GM18907 (cell line): Measurements from ENCODE around the gene TRIM54.
A peak's percentile ranks its signal among the peaks of the same experiment; 100 is the strongest.

Experiments
- ATAC-seq: cut with Tn5 transposase; IDR thresholded peaks from one replicate; pipeline ENCODE4 v1.9.1; 2021; ENCODE audit warnings: mild to moderate bottlenecking, moderate library complexity; ENCODE audit not compliant: unreplicated experiment

Gene TRIM54, protein sequence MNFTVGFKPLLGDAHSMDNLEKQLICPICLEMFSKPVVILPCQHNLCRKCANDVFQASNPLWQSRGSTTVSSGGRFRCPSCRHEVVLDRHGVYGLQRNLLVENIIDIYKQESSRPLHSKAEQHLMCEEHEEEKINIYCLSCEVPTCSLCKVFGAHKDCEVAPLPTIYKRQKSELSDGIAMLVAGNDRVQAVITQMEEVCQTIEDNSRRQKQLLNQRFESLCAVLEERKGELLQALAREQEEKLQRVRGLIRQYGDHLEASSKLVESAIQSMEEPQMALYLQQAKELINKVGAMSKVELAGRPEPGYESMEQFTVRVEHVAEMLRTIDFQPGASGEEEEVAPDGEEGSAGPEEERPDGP

DNA sequence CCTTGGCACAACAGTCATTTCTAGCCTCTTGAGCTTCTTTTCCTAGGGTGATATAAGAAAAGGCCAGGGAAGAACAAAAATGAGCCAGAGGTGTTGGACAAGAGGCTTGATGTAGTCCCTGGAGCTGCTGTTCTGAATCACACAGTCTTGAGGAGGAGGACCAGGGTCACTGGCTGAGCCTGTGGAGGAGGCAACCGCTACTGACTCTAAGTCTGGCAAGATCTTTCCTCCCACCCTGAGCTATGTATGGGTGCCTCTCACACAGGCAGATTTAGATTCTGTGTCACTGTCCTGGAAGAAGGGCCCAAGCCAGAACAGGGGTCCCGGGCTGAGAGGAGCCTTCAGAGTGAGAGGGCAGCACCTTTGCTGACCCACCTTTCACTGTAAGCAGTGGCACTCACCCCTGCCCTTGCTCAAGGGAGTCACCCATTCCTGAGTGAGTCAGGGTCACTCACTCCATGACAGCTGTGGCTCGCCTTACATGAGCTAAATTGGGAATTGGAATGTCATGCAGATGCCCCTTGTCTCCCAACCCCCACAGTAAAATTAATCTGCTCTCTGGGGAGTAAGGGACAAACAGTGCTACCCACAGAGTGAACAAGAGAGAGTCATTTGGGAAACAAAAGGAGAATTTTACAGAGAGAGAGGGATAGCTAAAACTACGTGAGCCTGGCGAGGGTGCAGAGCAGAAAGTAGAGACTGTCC, at the start of gene TRIM54:
Gene TRIM54 (plus strand): TSS at position 575 of the 705 bp plus-strand sequence. CDS start 303 bp downstream, outside the sequence.
- no peak for ATAC-seq

DNA sequence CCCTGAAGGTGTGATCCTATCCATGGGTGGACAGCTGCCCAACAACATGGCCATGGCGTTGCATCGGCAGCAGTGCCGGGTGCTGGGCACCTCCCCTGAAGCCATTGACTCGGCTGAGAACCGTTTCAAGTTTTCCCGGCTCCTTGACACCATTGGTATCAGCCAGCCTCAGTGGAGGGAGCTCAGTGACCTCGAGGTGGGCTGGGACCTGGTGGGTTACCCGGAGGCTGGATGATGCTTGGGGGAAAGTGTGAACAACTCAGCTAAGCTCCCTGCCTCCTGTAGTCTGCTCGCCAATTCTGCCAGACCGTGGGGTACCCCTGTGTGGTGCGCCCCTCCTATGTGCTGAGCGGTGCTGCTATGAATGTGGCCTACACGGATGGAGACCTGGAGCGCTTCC, 48.9 kb upstream of the TRIM54 start:
- no peak for ATAC-seq

DNA sequence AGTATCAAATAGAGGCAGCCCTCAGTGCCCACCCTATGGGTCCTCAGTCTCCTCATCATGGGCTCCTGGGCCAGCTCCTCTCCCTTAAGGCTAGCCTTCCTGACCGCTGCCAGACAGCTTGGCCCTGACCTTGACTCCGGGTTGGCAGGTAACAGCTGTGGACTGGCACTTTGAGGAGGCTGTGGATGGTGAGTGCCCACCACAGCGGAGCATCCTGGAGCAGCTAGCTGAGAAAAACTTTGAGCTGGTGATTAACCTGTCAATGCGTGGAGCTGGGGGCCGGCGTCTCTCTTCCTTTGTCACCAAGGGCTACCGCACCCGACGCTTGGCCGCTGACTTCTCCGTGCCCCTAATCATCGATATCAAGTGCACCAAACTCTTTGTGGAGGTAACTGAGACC, 46.1 kb upstream of the TRIM54 start:
- no peak for ATAC-seq

DNA sequence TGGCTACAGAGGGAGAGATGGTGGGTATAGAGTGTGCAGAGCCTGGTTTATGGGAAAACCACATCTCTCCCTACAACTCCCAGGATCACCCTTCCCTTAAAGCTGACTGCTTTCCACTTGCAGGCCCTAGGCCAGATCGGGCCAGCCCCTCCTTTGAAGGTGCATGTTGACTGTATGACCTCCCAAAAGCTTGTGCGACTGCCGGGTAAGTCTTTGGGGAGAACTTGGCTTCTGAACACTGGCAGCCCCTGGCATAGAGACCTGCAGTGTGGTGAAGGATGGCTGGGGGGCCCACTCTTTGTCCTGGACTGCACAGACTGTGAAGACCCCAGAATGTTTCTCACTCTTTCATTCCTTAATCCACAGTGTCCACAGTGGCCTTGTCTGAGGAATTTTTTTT, 45.6 kb upstream of the TRIM54 start:
- no peak for ATAC-seq

DNA sequence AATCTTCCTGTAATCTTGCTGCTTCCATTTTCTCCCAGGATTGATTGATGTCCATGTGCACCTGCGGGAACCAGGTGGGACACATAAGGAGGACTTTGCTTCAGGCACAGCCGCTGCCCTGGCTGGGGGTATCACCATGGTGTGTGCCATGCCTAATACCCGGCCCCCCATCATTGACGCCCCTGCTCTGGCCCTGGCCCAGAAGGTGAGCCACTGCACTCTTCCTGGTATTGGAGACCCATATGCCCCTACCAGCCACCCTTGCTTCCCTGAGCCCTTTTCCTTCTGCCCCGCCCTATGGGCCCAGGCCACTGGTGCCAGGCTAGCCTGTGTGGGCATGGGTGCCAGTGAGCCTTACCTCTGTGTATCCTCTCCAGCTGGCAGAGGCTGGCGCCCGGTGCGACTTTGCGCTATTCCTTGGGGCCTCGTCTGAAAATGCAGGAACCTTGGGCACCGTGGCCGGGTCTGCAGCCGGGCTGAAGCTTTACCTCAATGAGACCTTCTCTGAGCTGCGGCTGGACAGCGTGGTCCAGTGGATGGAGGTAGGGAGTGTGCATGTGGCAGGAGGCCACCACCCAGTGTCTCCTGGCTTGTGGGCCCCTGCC, 44.8 kb upstream of the TRIM54 start:
- ATAC-seq: no peak

DNA sequence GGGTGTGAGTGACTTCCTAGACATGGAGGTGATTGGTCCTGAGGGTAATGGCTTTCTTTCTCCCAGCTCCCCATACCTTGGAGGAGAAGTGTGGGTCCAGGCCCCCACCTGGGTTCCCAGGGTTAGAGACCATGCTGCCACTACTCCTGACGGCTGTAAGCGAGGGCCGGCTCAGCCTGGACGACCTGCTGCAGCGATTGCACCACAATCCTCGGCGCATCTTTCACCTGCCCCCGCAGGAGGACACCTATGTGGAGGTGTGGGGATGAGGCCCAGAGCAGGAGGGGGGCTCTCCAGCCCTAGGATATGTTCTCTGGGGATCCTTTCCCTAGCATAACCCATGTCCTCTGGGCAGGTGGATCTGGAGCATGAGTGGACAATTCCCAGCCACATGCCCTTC, 43.3 kb upstream of the TRIM54 start:
- no peak for ATAC-seq

DNA sequence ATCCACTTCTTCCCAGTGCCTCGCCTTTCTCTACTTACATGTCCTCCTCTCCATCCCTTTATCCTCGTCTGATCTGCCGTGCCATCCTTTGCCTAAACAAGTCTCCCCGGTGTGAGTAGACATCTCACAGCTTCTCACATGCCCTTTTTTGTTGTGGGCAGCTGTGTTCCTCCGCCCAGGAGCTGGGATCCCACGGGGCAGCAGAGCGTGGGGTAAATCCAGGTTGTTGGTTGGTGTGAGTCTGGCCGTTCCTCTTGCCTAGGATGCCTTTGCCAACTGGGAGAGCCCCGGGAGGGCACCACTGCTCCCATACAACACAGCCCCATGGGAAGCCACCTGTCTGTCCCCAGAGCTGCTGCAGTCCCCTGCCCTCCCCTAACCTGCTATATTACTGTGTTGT, 41.8 kb upstream of the TRIM54 start:
- no peak for ATAC-seq

DNA sequence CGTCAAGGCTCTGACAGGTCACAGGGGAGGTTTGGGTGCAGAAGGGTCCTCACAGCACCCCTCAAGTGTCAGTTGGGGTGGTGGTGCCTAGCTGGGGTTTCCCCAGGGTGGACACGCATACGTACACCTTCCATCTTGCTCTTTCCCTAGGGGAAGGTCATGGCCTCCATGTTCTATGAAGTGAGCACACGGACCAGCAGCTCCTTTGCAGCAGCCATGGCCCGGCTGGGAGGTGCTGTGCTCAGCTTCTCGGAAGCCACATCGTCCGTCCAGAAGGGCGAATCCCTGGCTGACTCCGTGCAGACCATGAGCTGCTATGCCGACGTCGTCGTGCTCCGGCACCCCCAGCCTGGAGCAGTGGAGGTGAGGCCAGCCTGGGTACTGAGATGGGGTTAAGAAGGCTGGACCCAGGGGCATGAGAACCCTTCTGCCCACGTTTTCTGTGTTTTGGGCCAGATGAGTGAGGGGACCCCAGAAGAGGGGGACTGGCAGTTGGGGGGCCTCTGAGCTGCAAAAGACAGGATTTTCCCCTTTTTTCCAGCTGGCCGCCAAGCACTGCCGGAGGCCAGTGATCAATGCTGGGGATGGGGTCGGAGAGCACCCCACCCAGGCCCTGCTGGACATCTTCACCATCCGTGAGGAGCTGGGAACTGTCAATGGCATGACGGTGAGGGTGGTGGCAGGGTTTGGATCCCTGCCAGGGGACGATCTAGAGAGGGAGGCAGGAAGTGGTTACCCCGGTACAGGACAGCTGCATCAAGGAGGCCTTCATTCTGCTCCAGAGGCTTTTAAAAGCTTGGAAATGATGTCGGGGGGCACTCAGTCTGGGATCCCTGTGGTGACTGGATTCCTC, 40.2 kb upstream of the TRIM54 start:
- ATAC-seq: no peak

DNA sequence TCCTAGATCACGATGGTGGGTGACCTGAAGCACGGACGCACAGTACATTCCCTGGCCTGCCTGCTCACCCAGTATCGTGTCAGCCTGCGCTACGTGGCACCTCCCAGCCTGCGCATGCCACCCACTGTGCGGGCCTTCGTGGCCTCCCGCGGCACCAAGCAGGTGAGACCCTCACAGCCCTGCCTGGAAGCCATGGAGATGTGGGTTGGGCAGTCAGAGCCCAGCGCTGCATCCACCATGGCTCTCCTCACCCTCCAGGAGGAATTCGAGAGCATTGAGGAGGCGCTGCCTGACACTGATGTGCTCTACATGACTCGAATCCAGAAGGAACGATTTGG, 39.6 kb upstream of the TRIM54 start:
- no peak for ATAC-seq

DNA sequence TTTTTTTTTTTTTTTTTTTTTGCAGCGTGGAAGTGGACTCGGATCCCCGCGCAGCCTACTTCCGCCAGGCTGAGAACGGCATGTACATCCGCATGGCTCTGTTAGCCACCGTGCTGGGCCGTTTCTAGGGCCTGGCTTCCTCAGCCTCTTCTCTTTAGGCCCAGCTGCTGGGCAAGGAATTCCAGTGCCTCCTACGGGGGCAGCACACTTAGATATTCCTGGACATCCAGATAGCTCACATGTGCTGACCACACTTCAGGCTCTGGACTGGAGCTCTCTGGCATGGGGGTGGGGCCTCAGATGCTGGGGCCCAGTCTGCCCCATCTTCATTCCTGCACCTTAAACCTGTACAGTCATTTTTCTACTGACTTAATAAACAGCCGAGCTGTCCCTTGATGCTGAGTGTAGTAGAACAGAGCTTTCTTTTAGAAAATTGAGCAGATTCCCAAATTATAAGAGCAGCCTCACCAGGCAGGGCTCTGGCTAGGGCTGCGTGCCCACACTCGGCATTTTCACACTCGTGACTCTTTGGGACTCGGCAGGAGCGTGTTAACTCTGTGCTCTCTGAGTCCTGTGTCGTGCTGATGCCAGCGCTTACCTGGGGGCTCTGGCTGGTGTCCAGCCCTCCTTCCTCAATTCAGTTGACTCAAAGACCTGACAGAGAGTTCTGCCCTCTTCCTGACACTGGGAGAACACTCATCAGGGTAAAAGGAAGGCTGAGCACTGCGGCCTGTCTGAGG, 38.7 kb upstream of the TRIM54 start:
- ATAC-seq: no peak

DNA sequence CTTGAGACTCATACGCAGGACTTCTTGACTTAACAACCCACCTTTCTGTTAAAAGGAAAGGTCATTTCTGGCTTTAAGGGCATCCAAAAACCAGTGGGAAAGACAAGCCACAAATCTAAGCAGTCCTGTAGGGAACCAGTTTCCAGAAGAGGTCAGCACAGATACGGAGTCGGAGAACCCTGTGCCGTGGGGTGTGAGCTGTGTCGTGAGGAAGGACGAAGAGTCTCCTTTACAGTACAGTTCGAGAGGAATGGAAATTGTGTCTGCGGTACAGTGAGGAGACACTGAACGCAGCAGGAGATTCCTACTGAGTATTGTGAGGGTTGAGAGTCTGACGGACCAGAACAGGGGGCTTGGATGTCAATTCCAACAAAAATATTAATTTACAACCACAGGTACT, 37.1 kb upstream of the TRIM54 start:
- no peak for ATAC-seq

DNA sequence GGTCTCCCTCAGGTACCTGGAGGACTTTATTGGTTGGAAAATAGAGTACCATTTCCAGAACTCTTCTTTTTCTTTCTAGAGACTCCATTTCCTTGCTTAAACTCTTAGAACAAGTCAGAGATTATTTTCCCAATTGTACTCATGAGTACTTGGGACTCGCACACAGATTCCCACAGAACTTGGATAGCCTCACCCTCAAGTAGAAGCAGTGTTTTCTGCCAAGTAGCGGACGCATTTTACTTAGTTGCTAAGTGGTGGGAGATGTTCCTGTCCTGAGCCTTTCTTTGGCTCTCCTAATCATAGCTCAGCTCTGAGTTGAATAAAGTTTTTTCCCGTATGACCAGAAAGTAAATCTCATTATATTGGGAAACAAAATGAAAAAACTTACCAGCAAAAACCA, 36.6 kb upstream of the TRIM54 start:
- no peak for ATAC-seq

DNA sequence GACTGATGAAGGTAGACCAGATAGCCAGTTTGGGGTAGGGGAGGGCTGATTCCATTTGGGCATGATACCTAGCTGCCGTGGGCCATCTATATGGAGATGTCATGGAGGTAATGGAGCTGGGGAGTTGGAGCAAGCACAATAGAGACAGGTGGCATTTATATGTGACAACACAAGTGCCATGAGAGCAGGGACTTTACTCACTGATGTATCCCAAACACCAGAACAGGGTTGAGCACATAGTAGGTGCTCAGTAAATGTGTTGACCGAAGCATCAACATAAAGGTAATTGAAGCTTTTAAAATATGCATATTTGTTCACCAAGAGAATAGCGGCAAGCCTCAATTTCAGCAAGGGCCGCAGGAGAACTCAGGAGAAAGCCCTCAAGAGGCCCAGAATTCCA, 34.3 kb upstream of the TRIM54 start:
- no peak for ATAC-seq

DNA sequence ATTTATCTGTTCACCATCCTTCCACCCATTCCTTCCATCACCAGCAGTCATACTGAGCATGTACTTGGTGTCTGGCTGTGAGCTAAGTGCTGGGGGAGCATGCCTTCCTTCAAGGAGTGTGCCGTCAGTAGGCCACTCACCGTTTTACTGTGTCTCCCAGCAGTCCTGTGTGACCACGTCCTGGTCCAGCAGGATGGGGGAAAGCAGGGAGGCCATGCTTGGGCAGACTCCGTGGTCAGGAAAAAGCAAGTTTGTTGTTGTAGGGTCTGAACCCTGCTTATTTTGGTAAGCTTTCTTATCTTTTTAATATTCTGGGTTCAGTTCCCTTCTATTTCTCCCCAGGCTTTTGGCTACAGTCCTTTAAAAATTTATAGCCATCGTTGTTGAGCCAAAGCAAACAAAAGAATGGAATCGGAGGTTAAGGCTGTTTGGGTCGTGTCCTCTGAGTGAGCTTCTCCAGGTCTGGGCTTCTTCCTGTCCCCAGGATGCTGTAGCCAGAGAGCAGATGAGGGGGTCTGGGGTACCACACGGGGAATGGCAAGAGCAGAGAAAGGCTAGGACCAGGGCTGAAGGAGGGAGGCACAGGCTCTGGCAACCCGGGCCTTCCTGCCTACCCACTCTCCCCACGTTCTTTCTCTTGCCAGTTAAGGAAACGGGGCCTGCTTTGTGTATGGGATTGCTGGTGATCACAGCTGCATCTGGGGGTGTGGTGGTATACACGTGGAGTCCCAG, 32.9 kb upstream of the TRIM54 start:
- no peak for ATAC-seq

DNA sequence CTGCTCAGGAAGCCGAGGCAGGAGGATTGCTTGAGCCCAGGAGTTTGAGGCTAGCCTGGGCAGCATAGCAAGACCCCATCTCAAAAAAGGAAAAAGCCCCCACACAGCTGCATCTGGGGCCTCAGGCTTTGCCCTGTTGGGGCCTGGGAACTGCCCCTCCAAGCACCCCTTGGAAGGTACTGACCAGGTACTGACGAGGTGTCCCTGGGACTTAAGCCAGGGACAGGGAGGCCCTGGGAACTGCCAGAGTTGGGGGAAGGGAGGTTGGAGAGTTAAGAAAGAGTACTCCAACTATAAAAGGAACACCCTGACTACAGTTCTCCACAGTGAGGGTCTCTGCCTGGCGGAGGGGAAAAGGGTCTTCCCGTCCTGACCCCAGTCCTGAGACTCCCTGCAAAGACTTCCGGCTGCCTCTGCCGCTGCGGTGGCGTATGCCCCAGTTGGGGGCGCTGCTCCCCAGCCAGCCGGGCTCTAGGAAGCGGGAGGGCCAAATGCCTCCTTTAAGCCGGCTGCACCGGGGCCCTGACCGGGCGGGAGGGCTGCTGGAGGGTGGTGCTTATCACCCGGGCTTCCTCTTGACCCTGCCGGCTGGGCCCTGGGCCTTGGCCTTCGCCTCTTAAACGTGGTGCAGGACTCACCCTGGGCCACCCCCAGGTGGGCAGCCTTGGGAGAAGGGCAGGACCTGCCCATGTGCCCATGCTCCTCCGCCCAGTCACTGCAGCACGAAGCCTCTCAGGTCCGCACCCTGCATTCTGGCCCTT, 32.2 kb upstream of the TRIM54 start:
- peak; percentile 44 for ATAC-seq

DNA sequence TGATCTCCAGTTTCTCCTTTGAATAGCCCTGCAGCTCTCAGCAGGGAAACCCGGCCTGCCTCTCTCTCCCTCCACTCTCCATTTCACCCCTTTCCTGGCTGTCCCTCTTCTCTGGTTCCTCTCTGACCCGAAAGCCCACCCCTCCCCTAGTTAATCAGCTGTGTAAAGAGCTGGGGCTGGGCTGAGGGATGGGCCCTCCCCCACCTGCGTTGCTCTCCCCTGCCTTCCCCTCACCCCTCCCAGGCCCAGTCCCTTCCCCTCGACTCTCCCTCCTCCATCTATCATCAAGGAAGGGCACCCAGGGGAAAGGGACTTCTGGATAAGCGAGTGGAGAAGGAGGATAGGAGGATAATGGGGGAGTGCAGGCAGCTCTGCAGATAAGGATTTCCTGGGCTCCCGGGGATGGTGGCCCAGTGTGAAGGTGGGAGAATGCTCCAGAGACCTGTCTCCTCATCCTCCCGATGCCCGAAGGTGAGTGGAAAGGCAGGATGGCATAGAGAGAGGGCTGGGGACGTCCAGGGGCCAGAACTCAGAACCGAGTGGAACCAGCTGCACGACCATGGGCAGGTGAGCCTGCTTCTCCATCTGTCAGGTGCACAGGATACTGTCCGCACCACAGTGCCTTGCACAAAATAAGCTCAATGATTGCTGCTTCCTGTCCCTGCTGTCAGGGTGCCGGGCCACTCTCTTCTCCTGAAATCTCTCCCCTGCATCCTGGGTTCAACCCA, 31.4 kb upstream of the TRIM54 start:
- ATAC-seq: no peak

DNA sequence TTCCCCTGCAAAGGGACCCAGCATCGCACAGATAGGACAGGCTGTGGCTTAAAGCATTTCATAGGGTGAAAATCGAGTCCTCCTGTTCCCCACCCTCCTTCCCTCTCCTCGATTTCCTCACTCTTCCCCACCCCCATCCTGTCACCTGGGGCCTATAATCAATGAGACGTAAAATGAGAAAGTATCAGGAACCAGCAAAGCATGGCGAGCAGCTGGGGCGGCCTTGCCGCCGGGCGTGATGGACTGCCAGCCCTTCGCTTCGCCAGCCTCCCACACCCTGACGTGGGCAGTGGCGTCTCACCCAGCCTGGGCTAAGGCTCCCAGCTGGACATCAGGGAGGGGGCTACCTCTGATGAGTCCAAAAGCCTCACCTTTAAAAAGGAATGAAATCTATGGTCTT, 30.5 kb upstream of the TRIM54 start:
- ATAC-seq: no peak

DNA sequence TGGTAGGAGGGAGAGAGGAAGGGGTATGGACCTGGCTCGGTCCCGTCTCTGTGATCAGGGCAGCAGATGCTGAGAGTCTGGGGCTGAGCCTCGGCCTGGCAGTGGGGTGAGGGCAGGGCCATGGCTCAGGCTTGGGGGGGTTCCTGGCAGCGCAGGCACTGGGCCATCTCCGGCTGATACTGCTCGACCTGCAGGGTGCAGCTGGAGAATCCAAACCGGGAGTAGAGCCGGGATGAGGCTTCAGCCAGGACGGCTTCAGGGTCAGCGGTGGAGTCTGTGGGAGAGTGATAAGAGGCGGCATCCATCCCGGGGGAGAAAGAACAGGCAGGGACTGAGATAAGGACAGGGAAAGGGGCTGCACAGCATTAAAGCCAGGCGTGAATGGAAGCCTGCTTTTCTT, 27.0 kb upstream of the TRIM54 start:
- ATAC-seq: no peak

DNA sequence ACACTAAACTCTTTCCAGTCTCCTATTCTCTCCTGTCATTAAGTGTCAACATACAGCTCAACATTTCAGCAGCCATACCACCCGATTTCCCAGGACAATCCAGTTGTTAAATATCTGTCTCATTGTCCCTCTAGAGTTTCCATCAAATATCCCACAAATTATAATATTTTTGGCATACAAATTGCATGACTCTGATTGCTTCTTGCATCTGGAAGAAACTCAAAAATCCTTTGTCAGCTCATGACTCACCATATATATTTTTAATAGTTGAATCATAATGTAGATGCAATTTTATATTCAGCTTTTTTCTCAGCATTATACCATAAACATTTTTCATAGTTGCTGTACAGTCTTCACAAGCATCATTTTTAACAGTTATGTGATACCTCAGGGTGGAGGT, 26.6 kb upstream of the TRIM54 start:
- no peak for ATAC-seq
